GM12878 (cell line): ENCODE measurements around the gene UBE2QL1. TPM values are rescaled to one million over a fixed set of nuclear protein-coding genes. Genes with fewer than 3 reads are reported as not detected.

Experiments used
- ATAC-seq: fragments of 200-7000 bp; cut with Tn5 transposase; 3 replicates; pipeline ENCODE4 v1.9.1; 2020; ENCODE audit warnings: mild to moderate bottlenecking, moderate library complexity
- BruUV-seq: library from RNA; stranded (reverse); fragments of 400-500 nt; replicated peaks from 2 replicates; lab custom pipeline; 2021; lab: Mats Ljungman, UMichigan
- CTCF ChIA-PET: fragments of 300-600 bp; sonication (Branson Sonifier 250); formaldehyde crosslinking; extraction: SDS; loops from one replicate; lab custom pipeline; 2021; ENCODE audit warnings: inconsistent platforms; lab: Yijun Ruan, JAX
- POLR2A ChIA-PET: fragments of 350-600 bp; formaldehyde crosslinking; extraction: SDS; loops from one replicate; lab custom pipeline; 2021; ENCODE audit warnings: inconsistent platforms; lab: Charles Lee
- RAD21 ChIA-PET: fragments of 300-600 bp; sonication (Branson Sonifier 250); formaldehyde crosslinking; loops from one replicate; lab custom pipeline; 2023; ENCODE audit warnings: antibody characterized with exemption; ENCODE audit not compliant: unreplicated experiment; lab: Charles Lee
- SMC1A ChIA-PET: fragments of 300-600 bp; sonication (Branson Sonifier 250); formaldehyde crosslinking; loops from one replicate; lab custom pipeline; 2023; ENCODE audit not compliant: unreplicated experiment, uncharacterized antibody; lab: Charles Lee
- DNase-seq: peaks from one replicate; pipeline ENCODE4 v3.0.0-alpha.2; 2011; ENCODE audit warnings: low read depth, low spot score
- FAIRE-seq: peaks from 3 replicates; lab custom pipeline; 2011; peaks lifted over from hg19 to GRCh38; lab: Jason Lieb, UNC
- H2AFZ ChIP-seq: 2 replicates; pipeline ENCODE4 v1.6.0; 2011; ENCODE audit warnings: low read depth, low read length, control low read depth; ENCODE audit not compliant: control insufficient read depth
- H3K27ac ChIP-seq: 2 replicates; pipeline ENCODE4 v1.5.1; 2011; ENCODE audit warnings: control low read depth; ENCODE audit not compliant: control insufficient read depth, insufficient read depth
- H3K27me3 ChIP-seq, 2 experiments: replicated peaks in 1 of 2; 2 replicates each; pipeline versions ENCODE4 v1.6.0 to v1.6.1; 2011; ENCODE audit warnings: low read length in 1 of 2; ENCODE audit not compliant: control insufficient read depth in 2 of 2, insufficient read depth in 2 of 2
- H3K36me3 ChIP-seq, 2 experiments: 2 replicates each; pipeline ENCODE4 v1.5.1; 2011; ENCODE audit warnings: low read length in 1 of 2; ENCODE audit not compliant: control insufficient read depth in 2 of 2, insufficient read depth in 2 of 2
- H3K4me1 ChIP-seq: 2 replicates; pipeline ENCODE4 v1.6.1; 2011; ENCODE audit warnings: mild to moderate bottlenecking, low read length, moderate library complexity, mixed read lengths; ENCODE audit not compliant: control insufficient read depth, insufficient read depth
- H3K4me2 ChIP-seq: 2 replicates; pipeline ENCODE4 v1.6.0; 2011; ENCODE audit warnings: control low read depth; ENCODE audit not compliant: control insufficient read depth, insufficient read depth
- H3K4me3 ChIP-seq: fragments of 200-600 bp; sonication (generic); 2 replicates; pipeline ENCODE4 v1.5.1; 2016
- H3K79me2 ChIP-seq: 2 replicates; pipeline ENCODE4 v1.6.0; 2011; ENCODE audit warnings: low read length; ENCODE audit not compliant: control insufficient read depth, insufficient read depth
- H3K9ac ChIP-seq: 2 replicates; pipeline ENCODE4 v1.8.0; 2011; ENCODE audit warnings: low read length, control low read depth, mixed read lengths; ENCODE audit not compliant: control insufficient read depth, insufficient read depth
- H3K9me3 ChIP-seq: replicated peaks from 3 replicates; pipeline ENCODE4 v1.5.1; 2011; ENCODE audit warnings: mild to moderate bottlenecking, low read length; ENCODE audit not compliant: control insufficient read depth, insufficient read depth
- H4K20me1 ChIP-seq: 2 replicates; pipeline ENCODE4 v1.6.0; 2011; ENCODE audit not compliant: control insufficient read depth, insufficient read depth
- BMI1 ChIP-seq: fragments of 450-650 bp; IDR thresholded peaks from 2 replicates; pipeline ENCODE4 v1.6.1; 2016; ENCODE audit warnings: mild to moderate bottlenecking, moderate library complexity, borderline replicate concordance
- CBX5 ChIP-seq: sonication (generic); IDR thresholded peaks from 2 replicates; pipeline ENCODE4 v1.6.1; 2016; ENCODE audit warnings: low read depth, moderate library complexity, mild to moderate bottlenecking, inconsistent platforms
- EED ChIP-seq: sonication (generic); IDR thresholded peaks from 2 replicates; pipeline ENCODE4 v1.6.1; 2016; ENCODE audit warnings: antibody characterized with exemption, low read depth
- FOXK2 ChIP-seq: fragments of 450-650 bp; IDR thresholded peaks from 2 replicates; pipeline ENCODE4 v1.6.1; 2017; ENCODE audit warnings: mild to moderate bottlenecking, moderate library complexity
- PML ChIP-seq: IDR thresholded peaks from 2 replicates; pipeline ENCODE4 v1.6.1; 2012; ENCODE audit warnings: low read length, inconsistent platforms
- ZNF622 ChIP-seq: fragments of 450-650 bp; IDR thresholded peaks from 2 replicates; pipeline ENCODE4 v1.6.1; 2017; ENCODE audit warnings: mild to moderate bottlenecking, inconsistent platforms
- WGBS: methylation state at CpG from one replicate; pipeline ENCODE4 v1.1.6; 2016; ENCODE audit warnings: low lambda C conversion rate; ENCODE audit not compliant: insufficient replicate concordance, insufficient coverage; ENCODE audit errors: missing lambda C conversion rate; 5-methylcytosine and 5-hydroxymethylcytosine counted together
- in situ Hi-C: fragments of 300-500 bp; cut with MboI; formaldehyde crosslinking; loops from 9 replicates; pipeline ENCODE4 v1.14.3; 2018; ENCODE audit warnings: mixed read lengths
- intact Hi-C: fragments of 100-400 bp; cut with micrococcal nuclease; formaldehyde crosslinking; loops from one replicate; pipeline ENCODE4 v1.14.2; 2022; ENCODE audit not compliant: unreplicated experiment
- polyA plus RNA-seq, 11 experiments: library from polyadenylated mRNA; depleted of rRNA in 4 of 11; unstranded in 6 of 11; stranded (reverse) in 5 of 11; fragments of >200 nt; fragmentation: Nextera tagmentation in 4 of 11; fragmentation: Illumina TruSeq in 1 of 11; extraction: Ambion mirVana in 4 of 11; extraction: Trizol in 1 of 11; gene quantifications; 1 replicate in 1 of 11; 2 replicates in 10 of 11; pipeline versions ENCODE4 v1.2.1 to v1.2.3, GENCODE V29; 2011 to 2016; ENCODE audit warnings: inconsistent platforms in 2 of 11, missing spikeins in 2 of 11, low read depth in 1 of 11
- total RNA-seq, 4 experiments: library from RNA; depleted of rRNA in 3 of 4; stranded (reverse); fragments of >200 nt in 3 of 4; fragmentation: Illumina TruSeq in 1 of 4; extraction: Trizol in 1 of 4; gene quantifications; 2 replicates each; pipeline versions ENCODE4 v1.2.1 to v1.2.3, GENCODE V29; 2013 to 2021
- TF ChIP-seq, protein P1 (sequence below): fragments of 450-650 bp; IDR thresholded peaks from 2 replicates; pipeline ENCODE4 v1.6.1; 2017; ENCODE audit warnings: antibody characterized with exemption, mild to moderate bottlenecking, moderate library complexity
- TF ChIP-seq, protein P2 (sequence below): IDR thresholded peaks from 2 replicates; pipeline ENCODE4 v1.6.1; 2012; ENCODE audit warnings: improper control_type of control experiment, low read depth, low read length; ENCODE audit not compliant: insufficient replicate concordance
- TF ChIP-seq, protein P3 (sequence below): fragments of 450-650 bp; IDR thresholded peaks from 2 replicates; pipeline ENCODE4 v1.6.1; 2014; ENCODE audit warnings: mild to moderate bottlenecking
- TF ChIP-seq, protein P4 (sequence below): IDR thresholded peaks from 2 replicates; pipeline ENCODE4 v1.6.1; 2011; ENCODE audit warnings: low read depth, mild to moderate bottlenecking, low read length, moderate library complexity, borderline replicate concordance; ENCODE audit errors: extremely low read depth

Gene UBE2QL1
- total and polyA plus RNA-seq, 10 of the 15 experiments (the other 5 are each of a cell fraction or from before 2014, with no cell fraction given) = 0.03 to 0.62 (median 0.04) TPM; not detected in 6

DNA sequence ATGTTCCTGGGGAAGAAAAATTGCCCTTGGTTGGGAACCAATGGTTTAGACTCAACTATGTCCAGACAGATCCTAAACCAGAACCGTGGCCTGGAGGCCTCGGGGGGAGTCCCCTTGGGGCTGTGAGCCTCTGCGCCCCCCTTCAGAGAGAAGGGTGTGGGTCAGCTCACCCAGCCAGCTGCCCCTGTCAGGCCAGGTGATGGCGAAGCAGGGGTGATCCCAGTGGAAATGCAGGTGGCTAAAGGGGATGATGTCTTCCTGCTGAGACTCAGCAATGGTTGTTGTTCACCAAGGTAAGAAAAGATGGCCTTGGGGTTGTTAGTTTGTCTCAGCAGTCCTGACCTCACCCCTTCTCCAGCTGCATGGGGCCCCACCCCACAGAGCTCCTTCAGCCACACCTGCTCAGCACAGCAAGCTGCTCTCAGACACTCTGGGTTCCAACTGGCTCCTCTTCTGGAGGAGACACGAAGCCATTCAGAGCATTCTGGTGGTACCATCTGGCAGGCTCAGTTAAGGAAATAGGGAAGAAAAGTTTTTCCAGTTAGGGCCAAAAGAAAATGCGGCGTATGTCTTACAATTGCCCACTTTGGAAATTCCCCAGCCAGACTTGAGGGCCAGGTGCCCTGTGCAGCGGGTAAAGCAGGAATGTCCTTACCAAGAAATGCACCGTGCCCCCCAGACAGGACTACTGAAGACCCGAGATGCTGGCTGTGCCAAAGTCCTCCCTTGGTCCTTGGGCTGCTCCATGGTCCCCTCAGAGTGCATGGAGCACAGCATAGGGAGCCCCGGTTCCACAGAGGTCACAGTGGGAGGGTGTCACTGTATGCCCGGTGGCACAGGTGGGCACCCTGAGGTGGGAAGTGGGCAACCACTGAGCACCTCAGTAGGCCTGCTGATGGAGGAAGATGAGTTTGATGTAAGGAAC is 94.0 kb downstream of the UBE2QL1 start:
- no peak for DNase-seq
- RAD21 ChIA-PET = no interaction called here
- ATAC-seq = no peak
- POLR2A ChIA-PET = no interaction called here
- BruUV-seq = no TSS peak
- Histone ChIP-seq H3K4me1 (no peaks in the 10 kb centered on the region), H3K27me3 (peaks cover 0 to 1% of the 10 kb centered on the region in 2 experiments; a peak in 2 of 4 replicates), H3K9me3 (no peaks in the 10 kb centered on the region; the same call in 2 of the 3 replicates), H3K4me3 (no peak overlapping the region), H4K20me1 (no peaks in the 10 kb centered on the region), H3K9ac (no peak overlapping the region), H3K79me2 (no peaks in the 10 kb centered on the region), H2AFZ (no peak overlapping the region), H3K36me3 (no peaks in the 10 kb centered on the region), H3K27ac (no peak overlapping the region), H3K4me2 (no peak overlapping the region)
- SMC1A ChIA-PET = no interaction called here
- TF ChIP-seq CBX5 (no peak), ZNF622 (no peak), PML (no peak), EED (no peak), FOXK2 (no peak), BMI1 (no peak)
- TF ChIP-seq, protein P1, sequence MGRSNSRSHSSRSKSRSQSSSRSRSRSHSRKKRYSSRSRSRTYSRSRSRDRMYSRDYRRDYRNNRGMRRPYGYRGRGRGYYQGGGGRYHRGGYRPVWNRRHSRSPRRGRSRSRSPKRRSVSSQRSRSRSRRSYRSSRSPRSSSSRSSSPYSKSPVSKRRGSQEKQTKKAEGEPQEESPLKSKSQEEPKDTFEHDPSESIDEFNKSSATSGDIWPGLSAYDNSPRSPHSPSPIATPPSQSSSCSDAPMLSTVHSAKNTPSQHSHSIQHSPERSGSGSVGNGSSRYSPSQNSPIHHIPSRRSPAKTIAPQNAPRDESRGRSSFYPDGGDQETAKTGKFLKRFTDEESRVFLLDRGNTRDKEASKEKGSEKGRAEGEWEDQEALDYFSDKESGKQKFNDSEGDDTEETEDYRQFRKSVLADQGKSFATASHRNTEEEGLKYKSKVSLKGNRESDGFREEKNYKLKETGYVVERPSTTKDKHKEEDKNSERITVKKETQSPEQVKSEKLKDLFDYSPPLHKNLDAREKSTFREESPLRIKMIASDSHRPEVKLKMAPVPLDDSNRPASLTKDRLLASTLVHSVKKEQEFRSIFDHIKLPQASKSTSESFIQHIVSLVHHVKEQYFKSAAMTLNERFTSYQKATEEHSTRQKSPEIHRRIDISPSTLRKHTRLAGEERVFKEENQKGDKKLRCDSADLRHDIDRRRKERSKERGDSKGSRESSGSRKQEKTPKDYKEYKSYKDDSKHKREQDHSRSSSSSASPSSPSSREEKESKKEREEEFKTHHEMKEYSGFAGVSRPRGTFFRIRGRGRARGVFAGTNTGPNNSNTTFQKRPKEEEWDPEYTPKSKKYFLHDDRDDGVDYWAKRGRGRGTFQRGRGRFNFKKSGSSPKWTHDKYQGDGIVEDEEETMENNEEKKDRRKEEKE = no peak
- TF ChIP-seq, protein P2, sequence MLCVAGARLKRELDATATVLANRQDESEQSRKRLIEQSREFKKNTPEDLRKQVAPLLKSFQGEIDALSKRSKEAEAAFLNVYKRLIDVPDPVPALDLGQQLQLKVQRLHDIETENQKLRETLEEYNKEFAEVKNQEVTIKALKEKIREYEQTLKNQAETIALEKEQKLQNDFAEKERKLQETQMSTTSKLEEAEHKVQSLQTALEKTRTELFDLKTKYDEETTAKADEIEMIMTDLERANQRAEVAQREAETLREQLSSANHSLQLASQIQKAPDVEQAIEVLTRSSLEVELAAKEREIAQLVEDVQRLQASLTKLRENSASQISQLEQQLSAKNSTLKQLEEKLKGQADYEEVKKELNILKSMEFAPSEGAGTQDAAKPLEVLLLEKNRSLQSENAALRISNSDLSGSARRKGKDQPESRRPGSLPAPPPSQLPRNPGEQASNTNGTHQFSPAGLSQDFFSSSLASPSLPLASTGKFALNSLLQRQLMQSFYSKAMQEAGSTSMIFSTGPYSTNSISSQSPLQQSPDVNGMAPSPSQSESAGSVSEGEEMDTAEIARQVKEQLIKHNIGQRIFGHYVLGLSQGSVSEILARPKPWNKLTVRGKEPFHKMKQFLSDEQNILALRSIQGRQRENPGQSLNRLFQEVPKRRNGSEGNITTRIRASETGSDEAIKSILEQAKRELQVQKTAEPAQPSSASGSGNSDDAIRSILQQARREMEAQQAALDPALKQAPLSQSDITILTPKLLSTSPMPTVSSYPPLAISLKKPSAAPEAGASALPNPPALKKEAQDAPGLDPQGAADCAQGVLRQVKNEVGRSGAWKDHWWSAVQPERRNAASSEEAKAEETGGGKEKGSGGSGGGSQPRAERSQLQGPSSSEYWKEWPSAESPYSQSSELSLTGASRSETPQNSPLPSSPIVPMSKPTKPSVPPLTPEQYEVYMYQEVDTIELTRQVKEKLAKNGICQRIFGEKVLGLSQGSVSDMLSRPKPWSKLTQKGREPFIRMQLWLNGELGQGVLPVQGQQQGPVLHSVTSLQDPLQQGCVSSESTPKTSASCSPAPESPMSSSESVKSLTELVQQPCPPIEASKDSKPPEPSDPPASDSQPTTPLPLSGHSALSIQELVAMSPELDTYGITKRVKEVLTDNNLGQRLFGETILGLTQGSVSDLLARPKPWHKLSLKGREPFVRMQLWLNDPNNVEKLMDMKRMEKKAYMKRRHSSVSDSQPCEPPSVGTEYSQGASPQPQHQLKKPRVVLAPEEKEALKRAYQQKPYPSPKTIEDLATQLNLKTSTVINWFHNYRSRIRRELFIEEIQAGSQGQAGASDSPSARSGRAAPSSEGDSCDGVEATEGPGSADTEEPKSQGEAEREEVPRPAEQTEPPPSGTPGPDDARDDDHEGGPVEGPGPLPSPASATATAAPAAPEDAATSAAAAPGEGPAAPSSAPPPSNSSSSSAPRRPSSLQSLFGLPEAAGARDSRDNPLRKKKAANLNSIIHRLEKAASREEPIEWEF = no peak
- TF ChIP-seq, protein P3, sequence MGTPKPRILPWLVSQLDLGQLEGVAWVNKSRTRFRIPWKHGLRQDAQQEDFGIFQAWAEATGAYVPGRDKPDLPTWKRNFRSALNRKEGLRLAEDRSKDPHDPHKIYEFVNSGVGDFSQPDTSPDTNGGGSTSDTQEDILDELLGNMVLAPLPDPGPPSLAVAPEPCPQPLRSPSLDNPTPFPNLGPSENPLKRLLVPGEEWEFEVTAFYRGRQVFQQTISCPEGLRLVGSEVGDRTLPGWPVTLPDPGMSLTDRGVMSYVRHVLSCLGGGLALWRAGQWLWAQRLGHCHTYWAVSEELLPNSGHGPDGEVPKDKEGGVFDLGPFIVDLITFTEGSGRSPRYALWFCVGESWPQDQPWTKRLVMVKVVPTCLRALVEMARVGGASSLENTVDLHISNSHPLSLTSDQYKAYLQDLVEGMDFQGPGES = no peak
- TF ChIP-seq, protein P4, sequence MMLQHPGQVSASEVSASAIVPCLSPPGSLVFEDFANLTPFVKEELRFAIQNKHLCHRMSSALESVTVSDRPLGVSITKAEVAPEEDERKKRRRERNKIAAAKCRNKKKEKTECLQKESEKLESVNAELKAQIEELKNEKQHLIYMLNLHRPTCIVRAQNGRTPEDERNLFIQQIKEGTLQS = no peak
- CTCF ChIA-PET = no interaction called here
- in situ Hi-C loops = no loop called here
- FAIRE-seq = no peak
- intact Hi-C loops = no loop called here
- 37% methylated on average over 12 of the region's 12 CpGs for WGBS
